Body of pancreas (tissue), 4 donors: ENCODE measurements around the gene FAM200C.

Experiments
- POLR2A ChIP-seq, 3 donors: fragments of 450-650 bp; IDR thresholded peaks; one replicate each; pipeline ENCODE4 v1.6.1; 2016; ENCODE audit warnings: antibody characterized with exemption in 3 of 3, mild to moderate bottlenecking in 2 of 3
- TF ChIP-seq, protein P1 (sequence below), 7 experiments: fragments of 450-650 bp in 4 of 7; fragments of 200-600 bp in 3 of 7; sonication (generic) in 3 of 7; IDR thresholded peaks; one replicate each; pipeline ENCODE4 v1.5.1; 2016 to 2019; ENCODE audit warnings: antibody characterized with exemption in 7 of 7

DNA sequence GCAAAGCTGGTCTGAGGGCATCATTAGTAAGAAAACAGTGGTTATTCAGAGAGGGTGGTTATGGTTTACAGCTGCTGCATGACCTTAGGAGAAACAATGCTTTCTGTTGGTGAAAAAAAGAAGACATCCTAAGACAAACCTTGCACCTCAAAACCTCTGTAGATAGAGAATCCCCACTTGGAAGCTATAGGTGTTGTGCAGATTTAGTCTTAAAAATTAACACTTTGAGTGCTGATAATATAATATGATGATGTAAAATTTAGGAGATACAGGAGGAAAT lies 20.4 kb upstream of the FAM200C start:
- TF ChIP-seq, protein P1, sequence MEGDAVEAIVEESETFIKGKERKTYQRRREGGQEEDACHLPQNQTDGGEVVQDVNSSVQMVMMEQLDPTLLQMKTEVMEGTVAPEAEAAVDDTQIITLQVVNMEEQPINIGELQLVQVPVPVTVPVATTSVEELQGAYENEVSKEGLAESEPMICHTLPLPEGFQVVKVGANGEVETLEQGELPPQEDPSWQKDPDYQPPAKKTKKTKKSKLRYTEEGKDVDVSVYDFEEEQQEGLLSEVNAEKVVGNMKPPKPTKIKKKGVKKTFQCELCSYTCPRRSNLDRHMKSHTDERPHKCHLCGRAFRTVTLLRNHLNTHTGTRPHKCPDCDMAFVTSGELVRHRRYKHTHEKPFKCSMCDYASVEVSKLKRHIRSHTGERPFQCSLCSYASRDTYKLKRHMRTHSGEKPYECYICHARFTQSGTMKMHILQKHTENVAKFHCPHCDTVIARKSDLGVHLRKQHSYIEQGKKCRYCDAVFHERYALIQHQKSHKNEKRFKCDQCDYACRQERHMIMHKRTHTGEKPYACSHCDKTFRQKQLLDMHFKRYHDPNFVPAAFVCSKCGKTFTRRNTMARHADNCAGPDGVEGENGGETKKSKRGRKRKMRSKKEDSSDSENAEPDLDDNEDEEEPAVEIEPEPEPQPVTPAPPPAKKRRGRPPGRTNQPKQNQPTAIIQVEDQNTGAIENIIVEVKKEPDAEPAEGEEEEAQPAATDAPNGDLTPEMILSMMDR (IDR thresholded peaks at IDR 0.05): no peak
- no peak for TF ChIP-seq POLR2A (IDR thresholded peaks at IDR 0.05)
